ENCODE data around the gene HIVEP2. TPM values are rescaled to one million over a fixed set of nuclear protein-coding genes. Genes with fewer than 3 reads are reported as not detected.

The HIVEP2 gene
- total RNA-seq, 1 experiment from 2014 or later, result 3.2 TPM

DNA sequence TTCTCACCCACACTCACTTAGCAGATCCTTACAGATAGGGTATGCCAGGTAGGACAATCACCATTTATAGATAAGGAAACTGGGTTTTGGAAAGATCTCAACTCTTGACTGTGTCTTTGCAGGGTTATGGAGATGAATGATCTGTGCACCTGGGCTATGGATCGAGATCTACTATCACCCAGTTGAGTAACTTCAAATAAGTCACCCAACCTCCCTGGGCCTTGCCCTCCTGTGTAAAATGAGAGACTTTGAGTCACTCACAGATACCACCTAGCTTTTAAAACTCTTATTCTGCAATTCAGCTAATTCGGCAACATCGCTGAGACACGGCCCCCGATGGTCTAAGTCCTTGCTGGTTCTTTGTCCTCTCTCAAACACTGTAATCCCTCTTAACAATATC, 53.5 kb downstream of the HIVEP2 start:
- BruUV-seq (replicated peaks), result no TSS peak
- no peaks in the 10 kb centered on the region for H3K4me1 ChIP-seq (ENCODE audit: insufficient read depth, low read length, poor library complexity, severe bottlenecking)
- no peaks in the 10 kb centered on the region for H3K27me3 ChIP-seq (replicated peaks; ENCODE audit: insufficient read depth, low read depth, low read length, poor library complexity)
- TF ChIP-seq, protein P1, sequence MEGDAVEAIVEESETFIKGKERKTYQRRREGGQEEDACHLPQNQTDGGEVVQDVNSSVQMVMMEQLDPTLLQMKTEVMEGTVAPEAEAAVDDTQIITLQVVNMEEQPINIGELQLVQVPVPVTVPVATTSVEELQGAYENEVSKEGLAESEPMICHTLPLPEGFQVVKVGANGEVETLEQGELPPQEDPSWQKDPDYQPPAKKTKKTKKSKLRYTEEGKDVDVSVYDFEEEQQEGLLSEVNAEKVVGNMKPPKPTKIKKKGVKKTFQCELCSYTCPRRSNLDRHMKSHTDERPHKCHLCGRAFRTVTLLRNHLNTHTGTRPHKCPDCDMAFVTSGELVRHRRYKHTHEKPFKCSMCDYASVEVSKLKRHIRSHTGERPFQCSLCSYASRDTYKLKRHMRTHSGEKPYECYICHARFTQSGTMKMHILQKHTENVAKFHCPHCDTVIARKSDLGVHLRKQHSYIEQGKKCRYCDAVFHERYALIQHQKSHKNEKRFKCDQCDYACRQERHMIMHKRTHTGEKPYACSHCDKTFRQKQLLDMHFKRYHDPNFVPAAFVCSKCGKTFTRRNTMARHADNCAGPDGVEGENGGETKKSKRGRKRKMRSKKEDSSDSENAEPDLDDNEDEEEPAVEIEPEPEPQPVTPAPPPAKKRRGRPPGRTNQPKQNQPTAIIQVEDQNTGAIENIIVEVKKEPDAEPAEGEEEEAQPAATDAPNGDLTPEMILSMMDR (conservative IDR thresholded peaks at IDR 0.05; ENCODE audit: low read depth, low read length), result no peak
- TF ChIP-seq EZH2 (IDR thresholded peaks at IDR 0.05; ENCODE audit: borderline replicate concordance, low read depth, low read length, poor library complexity, severe bottlenecking), result no peak
- H3K9me3 ChIP-seq (ENCODE audit: low read depth, low read length, poor library complexity, severe bottlenecking), result no peaks in the 10 kb centered on the region
- POLR2A ChIA-PET (ENCODE audit: low non-redundant PET), result no interaction called here
- no peak overlapping the region for H3K27ac ChIP-seq (ENCODE audit: low read depth, low read length, poor library complexity, severe bottlenecking)
- no peaks in the 10 kb centered on the region for H3K36me3 ChIP-seq (ENCODE audit: insufficient read depth, low read length, poor library complexity, severe bottlenecking)
- CTCF ChIA-PET, result no interaction called here
- no peak for DNase-seq (ENCODE audit: low spot score)
- intact Hi-C loops (cut with micrococcal nuclease; ENCODE audit: unreplicated experiment), result no loop called here
- H3K4me3 ChIP-seq (ENCODE audit: low read depth, low read length, poor library complexity, severe bottlenecking), result no peak overlapping the region

DNA sequence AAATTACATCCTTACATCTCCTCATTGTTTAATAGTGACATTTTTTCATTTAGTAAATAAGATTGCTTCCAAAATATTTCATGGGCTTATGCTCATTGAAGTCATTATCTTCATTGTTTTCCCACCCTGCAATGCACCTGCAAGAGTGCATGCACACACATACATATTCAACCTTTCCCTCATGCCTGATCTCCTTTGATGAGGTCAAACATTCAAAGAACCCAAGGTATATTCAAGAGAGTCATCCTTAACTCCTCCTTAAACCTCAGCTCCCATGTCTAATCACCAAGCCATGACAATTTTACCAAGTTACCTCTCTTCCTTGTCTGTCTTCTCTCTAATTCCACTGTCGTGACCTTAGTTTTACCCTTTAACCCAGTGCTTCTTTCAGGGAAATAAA, 56.5 kb downstream of the HIVEP2 start:
- no peak overlapping the region for H3K4me3 ChIP-seq (ENCODE audit: low read depth, low read length, poor library complexity, severe bottlenecking)
- peaks cover 3% of the 10 kb centered on the region for H3K4me1 ChIP-seq (ENCODE audit: insufficient read depth, low read length, poor library complexity, severe bottlenecking)
- H3K27me3 ChIP-seq (replicated peaks; ENCODE audit: insufficient read depth, low read depth, low read length, poor library complexity), result no peaks in the 10 kb centered on the region
- no peak for DNase-seq (ENCODE audit: low spot score)
- intact Hi-C loops (cut with micrococcal nuclease; ENCODE audit: unreplicated experiment), result no loop called here
- CTCF ChIA-PET, result no interaction called here
- H3K9me3 ChIP-seq (ENCODE audit: low read depth, low read length, poor library complexity, severe bottlenecking), result no peaks in the 10 kb centered on the region
- no TSS peak for BruUV-seq (replicated peaks)
- TF ChIP-seq EZH2 (IDR thresholded peaks at IDR 0.05; ENCODE audit: borderline replicate concordance, low read depth, low read length, poor library complexity, severe bottlenecking), result no peak
- TF ChIP-seq, protein P1 (conservative IDR thresholded peaks at IDR 0.05; ENCODE audit: low read depth, low read length), result no peak
- no peaks in the 10 kb centered on the region for H3K36me3 ChIP-seq (ENCODE audit: insufficient read depth, low read length, poor library complexity, severe bottlenecking)
- POLR2A ChIA-PET (ENCODE audit: low non-redundant PET), result no interaction called here
- H3K27ac ChIP-seq (ENCODE audit: low read depth, low read length, poor library complexity, severe bottlenecking), result no peak overlapping the region

DNA sequence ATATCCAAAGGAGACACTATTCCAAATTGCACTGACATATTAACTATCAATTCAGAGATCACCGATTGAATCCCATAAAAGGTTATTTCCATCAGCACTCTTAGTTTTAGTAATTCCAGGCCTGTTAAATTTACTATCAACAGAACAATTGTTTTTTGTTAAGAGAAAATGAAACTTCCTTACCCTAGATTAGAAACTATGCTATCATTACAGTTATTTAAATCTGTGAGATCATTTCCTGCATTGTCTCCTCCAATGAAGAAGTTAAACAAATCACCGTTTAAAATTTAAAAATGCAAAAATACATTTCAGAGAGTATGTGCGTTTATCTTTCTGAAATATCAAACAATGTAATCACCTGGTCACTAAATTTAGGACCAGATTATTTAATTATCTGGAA, 57.5 kb downstream of the HIVEP2 start:
- CTCF ChIA-PET, result no interaction called here
- Histone ChIP-seq H3K27me3 (replicated peaks; ENCODE audit: insufficient read depth, low read depth, low read length, poor library complexity) (no peaks in the 10 kb centered on the region), H3K4me1 (ENCODE audit: insufficient read depth, low read length, poor library complexity, severe bottlenecking) (peaks cover 3% of the 10 kb centered on the region), H3K9me3 (ENCODE audit: low read depth, low read length, poor library complexity, severe bottlenecking) (no peaks in the 10 kb centered on the region), H3K4me3 (ENCODE audit: low read depth, low read length, poor library complexity, severe bottlenecking) (no peak overlapping the region), H3K27ac (ENCODE audit: low read depth, low read length, poor library complexity, severe bottlenecking) (no peak overlapping the region), H3K36me3 (ENCODE audit: insufficient read depth, low read length, poor library complexity, severe bottlenecking) (no peaks in the 10 kb centered on the region)
- no peak for TF ChIP-seq EZH2 (IDR thresholded peaks at IDR 0.05; ENCODE audit: borderline replicate concordance, low read depth, low read length, poor library complexity, severe bottlenecking)
- TF ChIP-seq, protein P1 (conservative IDR thresholded peaks at IDR 0.05; ENCODE audit: low read depth, low read length), result no peak
- intact Hi-C loops (cut with micrococcal nuclease; ENCODE audit: unreplicated experiment), result no loop called here
- no peak for DNase-seq (ENCODE audit: low spot score)
- POLR2A ChIA-PET (ENCODE audit: low non-redundant PET), result no interaction called here
- BruUV-seq (replicated peaks), result no TSS peak

Data from A673 (cell line).